ENCODE measurements around the gene MRGPRX3.
"Not testable (repeated sequence)": the region's sequence is repeated elsewhere in the genome, so short reads cannot be mapped to it uniquely, and the experiment has no call there.

MRGPRX3 gene

GRCh38 chr11:18108254-18108653 lies 24.1 kb upstream of the MRGPRX3 start:
- no peak for TF ChIP-seq CTCF (IDR thresholded peaks at IDR 0.05; ENCODE audit: low read length)
- no peak for TF ChIP-seq EZH2 (IDR thresholded peaks at IDR 0.05; ENCODE audit: borderline replicate concordance, low read length)
- no peaks in the 10 kb centered on the region for H4K20me1 ChIP-seq (ENCODE audit: insufficient read depth, low read length)
- H3K79me2 ChIP-seq (ENCODE audit: insufficient read depth, low read length), result peaks cover 17% of the 10 kb centered on the region
- peaks cover 12% of the 10 kb centered on the region; the same call in 1 of the 2 replicates for H3K36me3 ChIP-seq (ENCODE audit: insufficient read depth, low read length)
- no peak overlapping the region for H3K27ac ChIP-seq (ENCODE audit: low read depth, low read length, poor library complexity, severe bottlenecking)
- H3K27me3 ChIP-seq (ENCODE audit: insufficient read depth, low read length), result no peaks in the 10 kb centered on the region
- H3K9ac ChIP-seq (ENCODE audit: low read length), result no peak overlapping the region
- H2AFZ ChIP-seq (ENCODE audit: low read length), result no peak overlapping the region
- H3F3A ChIP-seq (ENCODE audit: insufficient read depth, low read length), result no peaks in the 10 kb centered on the region
- peaks cover 14% of the 10 kb centered on the region for H3K4me1 ChIP-seq (ENCODE audit: insufficient read depth, low read length, severe bottlenecking)
- H3K9me3 ChIP-seq (ENCODE audit: low read length), result no peaks in the 10 kb centered on the region
- no peak overlapping the region for H3K4me2 ChIP-seq (ENCODE audit: low read length)
- no peaks in the 10 kb centered on the region for H3K9me2 ChIP-seq (ENCODE audit: low read depth, low read length)
- no peak overlapping the region for H3K4me3 ChIP-seq (ENCODE audit: low read depth, low read length, poor library complexity, severe bottlenecking)

DNA sequence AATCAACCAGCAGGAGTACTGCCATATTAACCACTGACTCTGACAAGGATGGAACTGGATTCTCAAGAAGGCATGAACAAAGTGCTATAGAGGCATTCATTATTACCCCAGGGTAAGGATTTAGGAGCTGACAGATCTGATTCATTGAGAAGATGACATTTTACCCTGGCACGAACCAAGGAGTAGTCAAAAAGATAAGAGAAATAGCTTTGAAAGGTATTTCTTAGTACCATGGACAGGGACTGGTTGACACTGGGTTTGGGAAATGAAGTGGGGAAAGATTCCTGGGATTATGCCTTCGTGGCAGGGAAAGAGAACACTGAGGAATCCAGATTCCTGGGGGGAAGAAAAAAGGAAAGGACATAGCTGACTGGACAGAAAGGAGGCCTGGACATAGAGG lies 21.4 kb upstream of the MRGPRX3 start:
- no peaks in the 10 kb centered on the region for H3F3A ChIP-seq (ENCODE audit: insufficient read depth, low read length)
- H3K27me3 ChIP-seq (ENCODE audit: insufficient read depth, low read length), result no peaks in the 10 kb centered on the region

GRCh38 chr11:18115360-18116127 lies 16.8 kb upstream of the MRGPRX3 start:
- H2AFZ ChIP-seq (ENCODE audit: low read length), result no peak overlapping the region
- H3K9me3 ChIP-seq (ENCODE audit: low read length), result no peaks in the 10 kb centered on the region
- TF ChIP-seq CTCF (IDR thresholded peaks at IDR 0.05; ENCODE audit: low read length) (peak; percentile 95), EZH2 (IDR thresholded peaks at IDR 0.05; ENCODE audit: borderline replicate concordance, low read length) (no peak)
- no peaks in the 10 kb centered on the region for H4K20me1 ChIP-seq (ENCODE audit: insufficient read depth, low read length)
- no peaks in the 10 kb centered on the region for H3K9me2 ChIP-seq (ENCODE audit: low read depth, low read length)
- H3K4me2 ChIP-seq (ENCODE audit: low read length), result no peak overlapping the region
- H3K4me1 ChIP-seq (ENCODE audit: insufficient read depth, low read length, severe bottlenecking), result no peaks in the 10 kb centered on the region
- no peak overlapping the region for H3K9ac ChIP-seq (ENCODE audit: low read length)
- no peaks in the 10 kb centered on the region for H3K27me3 ChIP-seq (ENCODE audit: insufficient read depth, low read length)
- no peaks in the 10 kb centered on the region for H3F3A ChIP-seq (ENCODE audit: insufficient read depth, low read length)
- no peak overlapping the region for H3K27ac ChIP-seq (ENCODE audit: low read depth, low read length, poor library complexity, severe bottlenecking)
- no peaks in the 10 kb centered on the region for H3K79me2 ChIP-seq (ENCODE audit: insufficient read depth, low read length)
- H3K4me3 ChIP-seq (ENCODE audit: low read depth, low read length, poor library complexity, severe bottlenecking), result no peak overlapping the region
- no peaks in the 10 kb centered on the region for H3K36me3 ChIP-seq (ENCODE audit: insufficient read depth, low read length)

More for the DNA sequence above, 21.4 kb upstream of the MRGPRX3 start:
- Histone ChIP-seq H4K20me1 (ENCODE audit: insufficient read depth, low read length) (no peaks in the 10 kb centered on the region), H3K79me2 (ENCODE audit: insufficient read depth, low read length) (no peaks in the 10 kb centered on the region), H3K36me3 (ENCODE audit: insufficient read depth, low read length) (no peaks in the 10 kb centered on the region), H3K9me3 (ENCODE audit: low read length) (no peaks in the 10 kb centered on the region), H2AFZ (ENCODE audit: low read length) (no peak overlapping the region), H3K4me3 (ENCODE audit: low read depth, low read length, poor library complexity, severe bottlenecking) (no peak overlapping the region), H3K4me1 (ENCODE audit: insufficient read depth, low read length, severe bottlenecking) (peaks cover 3% of the 10 kb centered on the region), H3K4me2 (ENCODE audit: low read length) (no peak overlapping the region), H3K9me2 (ENCODE audit: low read depth, low read length) (no peaks in the 10 kb centered on the region), H3K27ac (ENCODE audit: low read depth, low read length, poor library complexity, severe bottlenecking) (no peak overlapping the region), H3K9ac (ENCODE audit: low read length) (no peak overlapping the region)
- TF ChIP-seq CTCF (IDR thresholded peaks at IDR 0.05; ENCODE audit: low read length), result no peak
- no peak for TF ChIP-seq EZH2 (IDR thresholded peaks at IDR 0.05; ENCODE audit: borderline replicate concordance, low read length)

DNA sequence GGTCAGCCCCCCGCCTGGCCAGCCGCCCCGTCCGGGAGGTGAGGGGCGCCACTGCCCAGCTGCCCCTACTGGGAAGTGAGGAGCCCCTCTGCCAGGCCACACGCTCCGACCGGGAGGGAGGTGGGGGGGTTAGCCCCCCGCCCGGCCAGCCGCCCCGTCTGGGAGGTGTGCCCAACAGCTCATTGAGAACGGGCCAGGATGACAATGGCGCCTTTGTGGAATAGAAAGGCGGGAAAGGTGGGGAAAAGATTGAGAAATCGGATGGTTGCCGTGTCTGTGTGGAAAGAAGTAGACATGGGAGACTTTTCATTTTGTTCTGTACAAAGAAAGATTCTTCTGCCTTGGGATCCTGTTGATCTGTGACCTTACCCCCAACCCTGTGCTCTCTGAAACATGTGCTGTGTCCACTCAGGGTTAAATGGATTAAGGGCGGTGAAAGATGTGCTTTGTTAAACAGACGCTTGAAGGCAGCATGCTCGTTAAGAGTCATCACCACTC lies 11.0 kb upstream of the MRGPRX3 start:
- not testable (repeated sequence) for H3K9me2 ChIP-seq (ENCODE audit: low read depth, low read length); H3F3A ChIP-seq (ENCODE audit: insufficient read depth, low read length); H3K4me2 ChIP-seq (ENCODE audit: low read length); H3K9ac ChIP-seq (ENCODE audit: low read length); H3K9me3 ChIP-seq (ENCODE audit: low read length); H3K4me3 ChIP-seq (ENCODE audit: low read depth, low read length, poor library complexity, severe bottlenecking); H2AFZ ChIP-seq (ENCODE audit: low read length); H3K4me1 ChIP-seq (ENCODE audit: insufficient read depth, low read length, severe bottlenecking); H3K27ac ChIP-seq (ENCODE audit: low read depth, low read length, poor library complexity, severe bottlenecking); H3K79me2 ChIP-seq (ENCODE audit: insufficient read depth, low read length); H4K20me1 ChIP-seq (ENCODE audit: insufficient read depth, low read length); H3K36me3 ChIP-seq (ENCODE audit: insufficient read depth, low read length); H3K27me3 ChIP-seq (ENCODE audit: insufficient read depth, low read length)

DNA sequence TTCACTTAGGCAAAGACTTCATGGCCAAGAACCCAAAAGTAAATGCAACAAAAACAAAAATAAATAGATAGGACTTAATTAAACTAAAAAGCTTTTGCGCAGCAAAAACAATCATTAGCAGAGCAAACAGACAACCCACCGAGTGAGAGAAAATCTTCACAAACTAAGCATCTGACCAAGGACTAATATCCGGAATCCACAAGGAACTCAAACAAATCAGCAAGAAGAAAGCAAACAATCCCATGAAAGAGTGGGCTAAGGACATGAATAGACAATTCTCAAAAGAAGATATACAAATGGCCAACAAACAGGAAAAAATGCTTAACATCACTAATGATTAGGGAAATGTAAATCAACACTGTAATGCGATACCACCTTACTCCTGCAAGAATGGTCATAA lies 1.3 kb upstream of the MRGPRX3 start:
- H3K79me2 ChIP-seq (ENCODE audit: insufficient read depth, low read length); H3K4me2 ChIP-seq (ENCODE audit: low read length); H3K27me3 ChIP-seq (ENCODE audit: insufficient read depth, low read length); H3K27ac ChIP-seq (ENCODE audit: low read depth, low read length, poor library complexity, severe bottlenecking); H3K9ac ChIP-seq (ENCODE audit: low read length); H3K36me3 ChIP-seq (ENCODE audit: insufficient read depth, low read length); H3F3A ChIP-seq (ENCODE audit: insufficient read depth, low read length); H3K9me2 ChIP-seq (ENCODE audit: low read depth, low read length); H3K4me1 ChIP-seq (ENCODE audit: insufficient read depth, low read length, severe bottlenecking); H3K4me3 ChIP-seq (ENCODE audit: low read depth, low read length, poor library complexity, severe bottlenecking); H4K20me1 ChIP-seq (ENCODE audit: insufficient read depth, low read length); H2AFZ ChIP-seq (ENCODE audit: low read length); H3K9me3 ChIP-seq (ENCODE audit: low read length): not testable (repeated sequence)
